Effector CD4-positive, alpha-beta T cell (primary cell): ENCODE results near the gene KAT6B.
"Not testable (repeated sequence)": the region's sequence is repeated elsewhere in the genome, so short reads cannot be mapped to it uniquely, and the experiment has no call there.

ENCODE experiments used
- DNase-seq: peaks from one replicate; pipeline ENCODE4 v3.0.0-alpha.2; 2020

The KAT6B gene

GRCh38 chr10:74893329-74893728, 66.9 kb downstream of the KAT6B start:
- DNase-seq = not testable (repeated sequence)

GRCh38 chr10:74896788-74897527, 70.6 kb downstream of the KAT6B start:
- DNase-seq = no peak

GRCh38 chr10:74898201-74898976, 72.0 kb downstream of the KAT6B start:
- DNase-seq = no peak

GRCh38 chr10:74900297-74900696, 73.9 kb downstream of the KAT6B start:
- DNase-seq = no peak

GRCh38 chr10:74901301-74901700, 74.9 kb downstream of the KAT6B start:
- DNase-seq = no peak

- no peak for DNase-seq
Measured at GRCh38 chr10:74901867-74902450, 75.6 kb downstream of the KAT6B start.

GRCh38 chr10:74903491-74903890, 77.1 kb downstream of the KAT6B start:
- DNase-seq = no peak

GRCh38 chr10:74906611-74907198, 80.3 kb downstream of the KAT6B start:
- DNase-seq = no peak

- DNase-seq = no peak
Measured at GRCh38 chr10:74909670-74910069, 83.3 kb downstream of the KAT6B start.

GRCh38 chr10:74910241-74910975, 84.0 kb downstream of the KAT6B start:
- no peak for DNase-seq

GRCh38 chr10:74910976-74911350, 84.6 kb downstream of the KAT6B start:
- DNase-seq = no peak

- no peak for DNase-seq
Measured at GRCh38 chr10:74912182-74912581, 85.8 kb downstream of the KAT6B start.

GRCh38 chr10:74912682-74913081, 86.3 kb downstream of the KAT6B start:
- DNase-seq = no peak

- DNase-seq = no peak
Measured at GRCh38 chr10:74913377-74913979, 87.1 kb downstream of the KAT6B start.

GRCh38 chr10:74916283-74916682, 89.9 kb downstream of the KAT6B start:
- DNase-seq = no peak

GRCh38 chr10:74917481-74918077, 91.2 kb downstream of the KAT6B start:
- no peak for DNase-seq

GRCh38 chr10:74919671-74920070, 93.3 kb downstream of the KAT6B start:
- DNase-seq = no peak

- DNase-seq = not testable (repeated sequence)
Measured at GRCh38 chr10:74921070-74921469, 94.7 kb downstream of the KAT6B start.

- no peak for DNase-seq
Measured at GRCh38 chr10:74921744-74922143, 95.3 kb downstream of the KAT6B start.

GRCh38 chr10:74922921-74923320, 96.5 kb downstream of the KAT6B start:
- DNase-seq = no peak

- DNase-seq = no peak
Measured at GRCh38 chr10:74923556-74923955, 97.2 kb downstream of the KAT6B start.
